Osteoblast (primary cell): ENCODE results near the gene DENND1B. TPM values are rescaled to one million over a fixed set of nuclear protein-coding genes. Genes with fewer than 3 reads are reported as not detected.
"Not testable (repeated sequence)": the region's sequence is repeated elsewhere in the genome, so short reads cannot be mapped to it uniquely, and the experiment has no call there.

Experiments
- DNase-seq: peaks from one replicate; pipeline ENCODE4 v3.0.0; 2011; ENCODE audit warnings: low spot score, mixed read lengths; ENCODE audit not compliant: insufficient read length; ENCODE audit errors: missing footprints
- H2AFZ ChIP-seq: 2 replicates; pipeline ENCODE4 v1.6.0; 2011; ENCODE audit warnings: mild to moderate bottlenecking, low read length
- H3K27ac ChIP-seq: 2 replicates; pipeline ENCODE4 v1.5.1; 2011; ENCODE audit warnings: mild to moderate bottlenecking, low read depth, low read length, moderate library complexity
- H3K27me3 ChIP-seq: 2 replicates; pipeline ENCODE4 v1.6.0; 2012; ENCODE audit warnings: mild to moderate bottlenecking, control low read depth, inconsistent platforms, low read length, moderate library complexity; ENCODE audit not compliant: insufficient read depth
- H3K36me3 ChIP-seq: 2 replicates; pipeline ENCODE4 v1.5.1; 2011; ENCODE audit warnings: mild to moderate bottlenecking, low read length, control low read depth, moderate library complexity; ENCODE audit not compliant: insufficient read depth
- H3K4me1 ChIP-seq: 2 replicates; pipeline ENCODE4 v1.5.1; 2011; ENCODE audit warnings: mild to moderate bottlenecking, low read length, control low read depth, moderate library complexity; ENCODE audit not compliant: insufficient read depth
- H3K4me2 ChIP-seq: 2 replicates; pipeline ENCODE4 v1.6.0; 2011; ENCODE audit warnings: mild to moderate bottlenecking, low read length; ENCODE audit not compliant: insufficient read depth
- H3K4me3 ChIP-seq: fragments of 200-600 bp; sonication (generic); 3 replicates; pipeline ENCODE4 v1.5.1; 2012; ENCODE audit warnings: mild to moderate bottlenecking, low read length, inconsistent platforms; ENCODE audit not compliant: insufficient read depth
- H3K79me2 ChIP-seq: 2 replicates; pipeline ENCODE4 v1.6.0; 2012; ENCODE audit warnings: mild to moderate bottlenecking, low read length, control low read depth, inconsistent platforms; ENCODE audit not compliant: insufficient read depth
- H3K9me3 ChIP-seq: 2 replicates; pipeline ENCODE4 v1.5.1; 2011; ENCODE audit warnings: low read depth, low read length, control low read depth
- H4K20me1 ChIP-seq: 2 replicates; pipeline ENCODE4 v1.6.0; 2012; ENCODE audit warnings: mild to moderate bottlenecking, low read length, control low read depth; ENCODE audit not compliant: insufficient read depth
- CTCF ChIP-seq: IDR thresholded peaks from 2 replicates; pipeline ENCODE4 v1.5.1; 2011; ENCODE audit warnings: mild to moderate bottlenecking, low read depth, low read length, moderate library complexity; ENCODE audit errors: extremely low read depth
- total RNA-seq: library from RNA; depleted of rRNA; stranded (reverse); fragments of >200 nt; gene quantifications from 2 replicates; pipeline ENCODE4 v1.2.3, GENCODE V29; 2012

Gene DENND1B
- total RNA-seq, 1 donor = 22.4 TPM

- H3K4me1 ChIP-seq = no peaks in the 10 kb centered on the region
Measured at GRCh38 chr1:197515421-197515820, 259.9 kb downstream of the DENND1B start.

DNA sequence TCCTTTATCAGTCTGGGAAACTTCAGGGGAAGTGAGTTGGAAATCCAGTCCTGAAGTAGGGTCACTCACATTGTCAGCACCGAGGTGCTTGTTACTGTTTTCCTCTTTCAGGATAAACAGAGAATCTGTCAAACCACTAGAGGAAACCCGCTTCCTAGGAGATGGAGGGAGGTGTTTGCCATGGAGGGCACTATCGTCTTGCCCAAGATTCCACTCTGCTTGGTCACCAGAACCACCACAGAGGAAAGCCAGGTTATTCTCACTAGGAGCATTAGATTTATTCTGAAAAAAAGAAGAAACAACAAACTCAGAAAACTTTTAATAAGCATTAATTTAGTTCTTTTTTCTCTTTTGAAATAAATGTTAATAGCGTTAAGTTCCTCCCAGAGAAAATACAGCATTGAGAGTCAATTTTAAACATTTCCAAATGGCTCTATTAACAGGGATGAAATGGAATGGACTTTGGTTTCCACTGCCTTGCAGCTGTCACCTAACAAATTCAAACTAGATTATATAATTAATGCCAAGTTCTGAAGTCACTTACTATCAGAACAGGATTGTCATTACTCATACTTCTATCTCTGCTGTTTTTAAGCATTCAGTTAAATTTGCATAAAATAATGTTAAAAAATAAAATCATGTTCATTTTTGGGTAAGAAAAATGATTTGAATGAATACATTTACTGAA lies 264.4 kb downstream of the DENND1B start:
- H3K79me2 ChIP-seq = no peaks in the 10 kb centered on the region
- no peak for DNase-seq
- TF ChIP-seq CTCF = no peak
- no peaks in the 10 kb centered on the region for H3K27me3 ChIP-seq
- no peak overlapping the region for H3K4me3 ChIP-seq
- no peaks in the 10 kb centered on the region for H3K4me1 ChIP-seq
- H4K20me1 ChIP-seq = no peaks in the 10 kb centered on the region
- no peaks in the 10 kb centered on the region for H3K9me3 ChIP-seq
- no peak overlapping the region for H2AFZ ChIP-seq
- H3K4me2 ChIP-seq = no peak overlapping the region
- H3K36me3 ChIP-seq = no peaks in the 10 kb centered on the region
- no peak overlapping the region for H3K27ac ChIP-seq

More at GRCh38 chr1:197515421-197515820, 259.9 kb downstream of the DENND1B start:
- no peak for TF ChIP-seq CTCF
- Histone ChIP-seq H3K4me2 (no peak overlapping the region), H3K27me3 (no peaks in the 10 kb centered on the region), H3K79me2 (no peaks in the 10 kb centered on the region), H4K20me1 (no peaks in the 10 kb centered on the region), H3K4me3 (no peak overlapping the region), H3K27ac (no peak overlapping the region), H2AFZ (no peak overlapping the region), H3K36me3 (no peaks in the 10 kb centered on the region), H3K9me3 (no peaks in the 10 kb centered on the region)
- no peak for DNase-seq

DNA sequence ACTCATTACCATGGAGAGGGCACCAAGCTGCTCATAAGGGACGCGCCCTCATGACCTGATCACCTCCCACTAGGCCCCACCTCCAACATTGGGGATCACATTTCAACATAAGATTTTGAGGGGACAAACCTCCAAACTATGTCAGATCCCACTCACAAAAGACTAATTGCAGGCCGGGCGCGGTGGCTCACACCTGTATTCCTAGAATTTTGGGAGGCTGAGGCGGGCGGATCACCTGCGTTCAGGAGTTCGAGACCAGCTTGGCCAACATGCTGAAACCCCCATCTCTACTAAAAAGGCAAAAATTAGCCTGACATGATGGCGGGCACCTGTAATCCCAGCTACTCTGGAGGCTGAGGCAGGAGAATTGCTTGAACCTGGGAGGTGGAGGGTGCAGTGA lies 278.6 kb downstream of the DENND1B start:
- no peak overlapping the region for H3K4me3 ChIP-seq
- H3K4me1 ChIP-seq = no peaks in the 10 kb centered on the region
- no peaks in the 10 kb centered on the region for H3K36me3 ChIP-seq
- H3K9me3 ChIP-seq = no peaks in the 10 kb centered on the region
- no peak overlapping the region for H2AFZ ChIP-seq
- H3K27me3 ChIP-seq = no peaks in the 10 kb centered on the region
- no peak for DNase-seq
- no peak for TF ChIP-seq CTCF
- no peaks in the 10 kb centered on the region for H4K20me1 ChIP-seq
- H3K4me2 ChIP-seq = no peak overlapping the region
- H3K79me2 ChIP-seq = no peaks in the 10 kb centered on the region
- no peak overlapping the region for H3K27ac ChIP-seq

DNA sequence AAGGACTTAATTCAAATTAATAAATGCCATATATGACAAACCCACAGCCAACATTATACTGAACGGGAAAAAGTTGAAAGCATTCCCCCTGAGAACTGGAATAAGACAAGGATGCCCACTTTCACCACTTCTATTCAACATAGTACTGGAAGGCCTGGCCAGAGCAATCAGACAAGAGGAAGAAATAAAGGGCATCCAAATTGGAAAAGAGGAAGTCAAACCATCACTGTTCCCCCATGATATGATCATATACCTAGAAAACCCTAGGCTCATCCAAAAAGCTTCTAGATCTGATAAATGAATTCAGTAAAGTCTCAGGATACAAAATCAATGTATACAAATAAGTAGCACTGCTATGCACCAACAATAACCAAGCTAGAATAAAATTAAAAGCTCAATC lies 283.8 kb downstream of the DENND1B start:
- not testable (repeated sequence) for H3K9me3 ChIP-seq, H3K4me2 ChIP-seq, H3K27me3 ChIP-seq, H3K79me2 ChIP-seq, H3K27ac ChIP-seq, H3K4me1 ChIP-seq, H2AFZ ChIP-seq, H3K4me3 ChIP-seq, H4K20me1 ChIP-seq, DNase-seq, H3K36me3 ChIP-seq
